K562 (cell line): Measurements from ENCODE around the gene PPFIA3. TPM values are rescaled to one million over a fixed set of nuclear protein-coding genes. Genes with fewer than 3 reads are reported as not detected.

Experiments
- AFF4 ChIP-seq: sonication (generic); formaldehyde crosslinking; IDR thresholded peaks from 2 replicates; pipeline ENCODE4 v1.8.0; 2023; ENCODE audit warnings: mild to moderate bottlenecking, missing genetic modification reagents
- CTCF ChIP-seq, 3 experiments: IDR thresholded peaks in 2 of 3; conservative IDR thresholded peaks in 1 of 3; 2 replicates each; pipeline ENCODE4 v1.5.1; 2011 to 2012; ENCODE audit warnings: low read length in 3 of 3, mild to moderate bottlenecking in 3 of 3, control low read depth in 2 of 3, improper control_type of control experiment in 1 of 3, inconsistent platforms in 1 of 3, low read depth in 1 of 3, mixed read lengths in 1 of 3, moderate library complexity in 1 of 3; ENCODE audit not compliant: insufficient read depth in 2 of 3
- SNAPC5 ChIP-seq: fragments of 250-450 bp; sonication (Bioruptor Pico); IDR thresholded peaks from 2 replicates; pipeline ENCODE4 v1.8.0; 2021; ENCODE audit warnings: moderate library complexity, mild to moderate bottlenecking, inconsistent platforms
- ZBTB11 ChIP-seq, 3 experiments: fragments of 200-800 bp in 1 of 3; fragments of 250-450 bp in 1 of 3; fragments of 450-650 bp in 1 of 3; sonication (Bioruptor Pico) in 1 of 3; sonication (Bioruptor generic) in 1 of 3; formaldehyde crosslinking in 1 of 3; IDR thresholded peaks; 2 replicates each; pipeline versions ENCODE4 v1.6.1 to v1.8.0; 2016 to 2022; ENCODE audit warnings: mild to moderate bottlenecking in 2 of 3, missing genetic modification characterization in 2 of 3, missing compliant biosample characterization in 1 of 3, moderate library complexity in 1 of 3
- ZNF318 ChIP-seq, 2 experiments: fragments of 450-650 bp; IDR thresholded peaks; 2 replicates each; pipeline ENCODE4 v1.6.1; 2016; ENCODE audit warnings: mild to moderate bottlenecking in 2 of 2, borderline replicate concordance in 1 of 2, low read depth in 1 of 2, moderate library complexity in 1 of 2
- polyA plus RNA-seq, 8 experiments: library from polyadenylated mRNA; depleted of rRNA in 4 of 8; stranded (reverse) in 5 of 8; unstranded in 3 of 8; fragments of >200 nt; fragmentation: Nextera tagmentation in 2 of 8; fragmentation: Illumina TruSeq in 1 of 8; extraction: Ambion mirVana in 2 of 8; extraction: Trizol in 1 of 8; gene quantifications; 2 replicates each; pipeline versions ENCODE4 v1.2.1 to v1.2.3, GENCODE V29; 2011 to 2014; ENCODE audit warnings: inconsistent platforms in 1 of 8, missing spikeins in 1 of 8
- total RNA-seq, 7 experiments: library from RNA; depleted of rRNA in 6 of 7; stranded (reverse); fragments of >200 nt in 6 of 7; fragmentation: Illumina TruSeq in 2 of 7; extraction: Trizol in 2 of 7; gene quantifications; 2 replicates each; pipeline versions ENCODE4 v1.2.1 to v1.2.3, GENCODE V29; 2011 to 2021; ENCODE audit warnings: low replicate concordance in 1 of 7

PPFIA3 gene
- total and polyA plus RNA-seq, 9 of the 15 experiments (the other 6 are each of a cell fraction or from before 2014, with no cell fraction given), result 0.10 to 53.0 (median 17.6) TPM

- TF ChIP-seq AFF4 (peak; percentile 97), CTCF (IDR thresholded peaks at IDR 0.05 in 2 of 3, conservative IDR thresholded peaks at IDR 0.05 in 1 of 3; ENCODE audit: insufficient read depth in 2 of 3, low read depth in 1 of 3, low read length in 3 of 3) (peak in 2 of 3 experiments; percentile 18 to 24; a peak in 2 of 6 replicates), ZBTB11 (CRISPR knock-in tag; IDR thresholded peaks at IDR 0.05) (no peak; a peak in 1 of 6 replicates), ZNF318 (IDR thresholded peaks at IDR 0.05; ENCODE audit: borderline replicate concordance in 1 of 2, low read depth in 1 of 2) (no peak), SNAPC5 (CRISPR knock-in tag) (no peak)
Observed at GRCh38 chr19:49118565-49119410, 556 bp upstream of the PPFIA3 start, which contains the start of gene C19orf73 (continued).
